A549 (cell line): ENCODE measurements around the gene OR2T10. TPM values are rescaled to one million over a fixed set of nuclear protein-coding genes. Genes with fewer than 3 reads are reported as not detected.
"Not testable (repeated sequence)": the region's sequence is repeated elsewhere in the genome, so short reads cannot be mapped to it uniquely, and the experiment has no call there.

Experiments used
- ATAC-seq, 2 experiments: fragments of 200-7000 bp in 1 of 2; fragments of >200 bp in 1 of 2; cut with Nextera tagmentation in 1 of 2; cut with Tn5 transposase in 1 of 2; 3 replicates each; pipeline versions ENCODE4 v1.8.0 to v1.9.1; 2018 to 2020; ENCODE audit warnings: mild to moderate bottlenecking in 1 of 2, moderate library complexity in 1 of 2
- CTCF ChIA-PET: fragments of 300-600 bp; sonication (Branson Sonifier 250); formaldehyde crosslinking; extraction: SDS; loops from one replicate; lab custom pipeline; 2021; ENCODE audit warnings: antibody characterized with exemption, inconsistent platforms; lab: Yijun Ruan, JAX
- POLR2A ChIA-PET: fragments of 350-600 bp; formaldehyde crosslinking; extraction: SDS; loops from one replicate; lab custom pipeline; 2021; ENCODE audit warnings: antibody characterized with exemption, inconsistent platforms; lab: Yijun Ruan, JAX
- DNase-seq, 2 experiments: peaks; one replicate each; pipeline versions ENCODE4 v3.0.0 to v3.0.0-alpha.2; 2011 to 2016; ENCODE audit warnings: low read depth in 1 of 2, low spot score in 1 of 2
- FAIRE-seq: peaks from 2 replicates; lab custom pipeline; 2011; peaks lifted over from hg19 to GRCh38; lab: Jason Lieb, UNC
- H3K27ac ChIP-seq, 2 experiments: fragments of >200 bp; sonication (Bioruptor Twin); formaldehyde crosslinking; 3 replicates each; pipeline ENCODE4 v1.5.1; 2016 to 2017
- H3K4me1 ChIP-seq: fragments of >200 bp; sonication (Bioruptor Twin); formaldehyde crosslinking; 3 replicates; pipeline ENCODE4 v1.6.1; 2016
- H3K4me2 ChIP-seq: fragments of >200 bp; sonication (Bioruptor Twin); formaldehyde crosslinking; 3 replicates; pipeline ENCODE4 v1.6.1; 2016
- H3K4me3 ChIP-seq: fragments of >200 bp; sonication (Bioruptor Twin); formaldehyde crosslinking; 3 replicates; pipeline ENCODE4 v1.5.1; 2016
- H3K9me3 ChIP-seq: fragments of >200 bp; sonication (Bioruptor Twin); formaldehyde crosslinking; 3 replicates; pipeline ENCODE4 v1.6.1; 2016
- ATOH8 ChIP-seq: fragments of 250-450 bp; sonication (Bioruptor Pico); IDR thresholded peaks from 2 replicates; pipeline ENCODE4 v1.5.0; 2020; ENCODE audit warnings: low read depth, mild to moderate bottlenecking, moderate library complexity
- BCL3 ChIP-seq: fragments of >200 bp; sonication (Bioruptor Twin); formaldehyde crosslinking; IDR thresholded peaks from 3 replicates; pipeline ENCODE4 v1.6.1; 2016
- CEBPB ChIP-seq, 2 experiments: fragments of >200 bp in 1 of 2; sonication (Bioruptor Twin) in 1 of 2; formaldehyde crosslinking in 1 of 2; IDR thresholded peaks; 2 replicates each; pipeline ENCODE4 v1.6.1; 2012 to 2016
- CHD2 ChIP-seq: fragments of 150-350 bp; IDR thresholded peaks from 2 replicates; pipeline ENCODE4 v1.6.1; 2014; ENCODE audit warnings: low read length; ENCODE audit not compliant: partially characterized antibody
- CTCF ChIP-seq: fragments of >200 bp; sonication (Bioruptor Twin); formaldehyde crosslinking; IDR thresholded peaks from 3 replicates; pipeline ENCODE4 v1.5.1; 2016
- E2F6 ChIP-seq: IDR thresholded peaks from 2 replicates; pipeline ENCODE4 v1.6.1; 2012; ENCODE audit warnings: low read depth, borderline replicate concordance
- ELK1 ChIP-seq: fragments of 150-350 bp; IDR thresholded peaks from 2 replicates; pipeline ENCODE4 v1.6.1; 2014; ENCODE audit warnings: low read depth, mild to moderate bottlenecking, low read length
- HOXB5 ChIP-seq: fragments of 250-450 bp; sonication (Bioruptor Pico); IDR thresholded peaks from 2 replicates; pipeline ENCODE4 v1.5.0; 2020; ENCODE audit warnings: mild to moderate bottlenecking, moderate library complexity
- JUN ChIP-seq, 2 experiments: fragments of >200 bp; sonication (Bioruptor Twin); formaldehyde crosslinking; IDR thresholded peaks; 2 replicates in 1 of 2; 3 replicates in 1 of 2; pipeline ENCODE4 v1.6.1; 2016 to 2017
- KDM1A ChIP-seq: fragments of 200-600 bp; sonication (generic); IDR thresholded peaks from 2 replicates; pipeline ENCODE4 v1.6.1; 2016; ENCODE audit warnings: low read depth, mild to moderate bottlenecking
- MAZ ChIP-seq: fragments of 150-350 bp; IDR thresholded peaks from 2 replicates; pipeline ENCODE4 v1.6.1; 2014; ENCODE audit warnings: antibody characterized with exemption, low read depth, low read length, borderline replicate concordance
- NFE2L2 ChIP-seq: fragments of 150-350 bp; conservative IDR thresholded peaks from 2 replicates; pipeline ENCODE4 v1.6.1; 2014; ENCODE audit warnings: low read length
- NPAS2 ChIP-seq: fragments of 250-450 bp; sonication (Bioruptor Pico); IDR thresholded peaks from 2 replicates; pipeline ENCODE4 v1.8.0; 2022; ENCODE audit warnings: mild to moderate bottlenecking, moderate library complexity, borderline replicate concordance
- NR3C1 ChIP-seq: fragments of >200 bp; sonication (Bioruptor Twin); formaldehyde crosslinking; IDR thresholded peaks from 3 replicates; pipeline ENCODE4 v1.6.1; 2017
- PBX3 ChIP-seq: IDR thresholded peaks from 2 replicates; pipeline ENCODE4 v1.6.1; 2012
- RARB ChIP-seq: fragments of 250-450 bp; sonication (Bioruptor Pico); IDR thresholded peaks from 2 replicates; pipeline ENCODE4 v1.8.0; 2021; ENCODE audit warnings: mild to moderate bottlenecking, moderate library complexity
- REST ChIP-seq: fragments of 200-600 bp; sonication (generic); IDR thresholded peaks from 2 replicates; pipeline ENCODE4 v1.6.1; 2016; ENCODE audit warnings: antibody characterized with exemption, mild to moderate bottlenecking, moderate library complexity
- RFX5 ChIP-seq: fragments of 450-650 bp; IDR thresholded peaks from 2 replicates; pipeline ENCODE4 v1.7.1; 2014; ENCODE audit warnings: antibody characterized with exemption, mild to moderate bottlenecking, moderate library complexity
- WGBS: methylation state at CpG from one replicate; pipeline ENCODE4 v1.1.6; 2017; ENCODE audit errors: missing lambda C conversion rate; 5-methylcytosine and 5-hydroxymethylcytosine counted together
- polyA minus RNA-seq: library from RNA; depleted of rRNA, polyadenylated mRNA; stranded (reverse); fragments of >200 nt; gene quantifications from 2 replicates; pipeline ENCODE4 v1.2.3, GENCODE V29; 2011; rRNA and poly(A)+ RNA removed
- polyA plus RNA-seq, 4 experiments: library from polyadenylated mRNA; depleted of rRNA in 3 of 4; stranded (reverse); fragments of >200 nt; fragmentation: RNase III in 1 of 4; extraction: RNeasy Plus Mini Kit Qiagen cat#74134 plus additional on column Dnase treatment in 1 of 4; gene quantifications; 2 replicates in 3 of 4; 3 replicates in 1 of 4; pipeline ENCODE4 v1.2.3, GENCODE V29; 2011 to 2017

The OR2T10 gene
- not detected in 2 replicates for polyA plus RNA-seq (2011; rRNA removed)
- polyA plus RNA-seq (2012; cell fraction: cytosol; rRNA removed), result not detected in 2 replicates
- not detected in 2 replicates for polyA plus RNA-seq (2012; cell fraction: nucleus; rRNA removed)
- not detected in 3 replicates for polyA plus RNA-seq (2017; fragmentation: RNase III; extraction: RNeasy Plus Mini Kit Qiagen cat#74134 plus additional on column Dnase treatment)
- polyA minus RNA-seq, result not detected in 2 replicates

- TF ChIP-seq NFE2L2 (no peak), MAZ (no peak), CTCF (no peak), CHD2 (no peak), BCL3 (no peak), ATOH8 (no peak), KDM1A (no peak), NR3C1 (no peak), CEBPB (IDR thresholded peaks at IDR 0.05) (no peak), NPAS2 (CRISPR knock-in tag) (no peak), E2F6 (no peak), REST (no peak), ELK1 (no peak), HOXB5 (CRISPR knock-in tag) (no peak), RARB (CRISPR knock-in tag) (no peak), PBX3 (no peak), RFX5 (no peak), JUN (IDR thresholded peaks at IDR 0.05) (no peak)
- WGBS, result 39% methylated on average over 6 of the region's 6 CpGs
- DNase-seq, result no peak
- Histone ChIP-seq H3K4me1 (no peaks in the 10 kb centered on the region), H3K4me3 (no peak within 1 kb of the TSS), H3K9me3 (no peaks in the 10 kb centered on the region), H3K27ac (no peak within 1 kb of the TSS), H3K4me2 (no peak within 1 kb of the TSS)
- no peak for ATAC-seq
- no peak for FAIRE-seq
- ChIA-PET CTCF (no interaction called here), POLR2A (no interaction called here)
These were observed at the start of gene OR2T10 for GRCh38 chr1:248597589-248597988. Gene OR2T10 (minus strand): TSS chr1:248597700. CDS start chr1:248593768, 3,932 bp downstream.

GRCh38 chr1:248645178-248645577, 47.7 kb upstream of the OR2T10 start, which contains the start of gene OR2T35:
Gene OR2T35 (minus strand): TSS chr1:248645278. CDS start chr1:248639258, 6,020 bp downstream.
- H3K4me1 ChIP-seq, H3K27ac ChIP-seq, H3K9me3 ChIP-seq, POLR2A ChIA-PET, H3K4me3 ChIP-seq, DNase-seq, FAIRE-seq, ATAC-seq, H3K4me2 ChIP-seq, CTCF ChIA-PET: not testable (repeated sequence)
- 0% methylated on average over 3 of the region's 3 CpGs for WGBS

GRCh38 chr1:248642971-248643651, 45.6 kb upstream of the OR2T10 start:
- DNase-seq, H3K4me1 ChIP-seq, POLR2A ChIA-PET, H3K9me3 ChIP-seq, H3K4me3 ChIP-seq, H3K27ac ChIP-seq, H3K4me2 ChIP-seq, ATAC-seq, CTCF ChIA-PET: not testable (repeated sequence)
- FAIRE-seq, result peak; percentile 28
- no CpG with 5 or more reads among the region's 4 CpGs for WGBS
